HG02840 (cell line): ENCODE data around the gene GCFC2.
"Not testable (repeated sequence)": the region's sequence is repeated elsewhere in the genome, so short reads cannot be mapped to it uniquely, and the experiment has no call there.

ENCODE experiments used
- ATAC-seq: cut with Tn5 transposase; IDR thresholded peaks from one replicate; pipeline ENCODE4 v1.9.1; 2021; ENCODE audit warnings: mild to moderate bottlenecking, moderate library complexity, moderate number of reproducible peaks; ENCODE audit not compliant: unreplicated experiment, low FRiP score

GCFC2 gene

DNA sequence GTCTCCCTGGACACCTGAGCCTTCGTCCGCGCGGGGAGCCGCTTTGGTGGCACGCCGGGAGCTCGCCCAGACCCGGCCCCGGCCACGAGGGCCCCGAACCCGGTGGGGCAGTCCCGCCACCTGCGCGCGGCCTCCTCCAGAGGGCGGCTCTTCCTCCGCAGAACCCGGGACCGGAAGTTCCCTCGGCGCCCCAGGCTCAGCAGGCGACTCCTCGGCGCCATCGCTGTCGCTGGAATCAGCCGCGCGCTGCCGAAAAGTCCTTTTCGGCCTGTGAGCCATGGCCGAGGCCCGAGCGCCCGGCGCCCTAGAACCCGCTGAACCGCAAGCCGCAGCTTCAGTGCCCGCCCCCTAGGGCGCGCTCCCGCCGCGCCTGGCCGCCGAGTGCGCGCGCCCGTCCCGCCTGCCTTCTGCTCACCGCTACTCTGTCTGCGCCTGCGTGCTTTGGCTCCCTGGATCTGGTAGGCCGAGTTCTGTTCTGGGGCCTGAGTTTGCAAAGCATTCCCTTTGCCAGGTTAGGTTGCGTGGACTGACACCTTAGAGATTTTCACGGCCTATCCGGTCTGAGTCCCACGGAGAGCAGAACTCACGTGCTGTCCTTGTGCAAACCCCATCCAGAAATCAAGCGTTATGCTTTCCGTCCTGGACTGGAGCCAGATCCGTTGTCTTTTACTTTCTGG lies at the start of gene GCFC2:
TSS of gene GCFC2 (minus strand) at position 339 of the 677 bp plus-strand sequence. CDS start at position 279, 60 bp downstream.
- peak; percentile 94 for ATAC-seq

DNA sequence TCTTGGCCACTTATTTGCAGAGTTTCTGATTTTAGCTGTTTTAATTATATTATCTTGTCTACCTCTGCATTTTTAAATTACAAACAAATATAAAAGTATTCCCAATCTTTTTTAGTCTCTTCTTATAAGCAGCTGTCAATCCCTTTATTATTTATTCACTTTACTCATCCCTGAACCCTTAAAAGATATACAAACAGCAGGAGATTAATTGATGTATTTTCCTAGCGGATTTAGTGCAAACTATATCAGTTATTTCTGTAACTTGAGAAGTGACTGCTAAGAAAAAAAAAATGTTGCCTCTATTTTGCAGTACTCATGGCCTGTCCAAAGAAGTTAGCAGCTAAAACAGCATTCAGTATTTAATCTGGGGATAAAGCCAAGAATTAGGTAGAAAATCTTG lies 42.1 kb upstream of the GCFC2 start:
- no peak for ATAC-seq

DNA sequence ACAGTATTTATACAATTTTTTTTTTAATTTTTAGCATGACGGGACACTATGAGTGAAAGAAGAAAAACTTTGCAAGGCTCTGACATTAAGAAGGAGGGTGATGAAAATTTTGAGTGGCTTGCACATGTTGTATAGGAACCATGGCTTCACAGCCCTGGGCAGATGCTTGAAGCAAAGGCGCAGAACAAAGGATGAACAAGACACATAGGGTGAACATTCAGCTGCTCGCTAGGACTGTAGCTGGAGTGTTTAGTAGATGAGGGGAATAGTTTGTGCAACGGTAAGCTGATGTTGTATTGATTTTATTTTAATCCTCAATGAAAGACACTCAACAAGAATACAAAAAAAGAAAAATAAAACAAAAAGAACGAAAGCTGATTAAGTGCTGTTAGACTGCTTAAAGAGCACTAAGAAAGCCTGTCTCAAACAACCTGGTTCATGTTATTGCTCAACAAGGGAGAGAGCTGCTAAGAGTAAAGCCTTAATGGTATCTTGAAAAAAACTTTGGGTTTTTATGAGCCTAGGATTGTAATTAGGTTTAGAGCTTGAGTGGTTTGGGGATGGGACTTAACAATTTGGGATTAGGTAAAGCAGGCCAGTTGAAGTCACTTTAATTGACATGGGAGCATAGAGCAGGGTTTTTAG lies 41.2 kb upstream of the GCFC2 start:
- ATAC-seq, result no peak

DNA sequence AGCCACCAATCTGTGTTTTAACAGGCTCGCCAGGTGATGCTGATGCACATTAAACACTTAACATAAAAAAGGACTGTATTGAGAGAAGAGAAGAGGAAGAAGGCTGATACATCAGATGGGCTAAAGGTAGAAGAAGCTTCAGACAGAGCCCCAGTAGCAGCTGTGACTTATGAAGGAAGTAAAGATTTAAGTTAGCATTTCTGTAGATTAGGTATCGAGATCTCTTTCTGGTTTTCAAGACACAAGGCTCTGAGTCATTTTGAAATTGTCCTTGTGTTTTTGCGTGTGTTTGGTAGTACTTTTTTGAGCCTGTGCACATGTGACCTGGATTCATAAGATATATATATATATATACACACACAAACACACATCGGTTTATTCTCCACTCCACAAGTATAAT lies 40.6 kb upstream of the GCFC2 start:
- no peak for ATAC-seq

DNA sequence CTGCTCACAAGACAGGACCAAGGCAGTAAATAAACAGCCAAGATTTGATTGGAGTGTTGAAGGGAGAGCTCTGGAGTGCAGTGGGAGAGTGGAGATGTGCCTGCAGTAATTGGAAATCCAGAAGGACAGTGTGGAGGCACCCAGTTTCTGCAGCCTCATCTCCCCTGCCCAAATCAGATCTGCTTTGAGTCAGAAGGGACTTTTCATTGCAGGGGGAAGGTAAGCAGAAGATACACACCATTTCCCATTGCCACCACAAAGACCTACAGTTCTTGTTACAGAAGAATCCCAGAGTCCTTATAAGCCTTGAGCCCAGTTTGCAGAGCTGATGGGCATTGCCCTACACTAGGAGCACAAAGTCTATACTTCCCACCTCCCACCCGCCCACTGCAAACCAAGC lies 27.2 kb upstream of the GCFC2 start:
- ATAC-seq, result no peak

DNA sequence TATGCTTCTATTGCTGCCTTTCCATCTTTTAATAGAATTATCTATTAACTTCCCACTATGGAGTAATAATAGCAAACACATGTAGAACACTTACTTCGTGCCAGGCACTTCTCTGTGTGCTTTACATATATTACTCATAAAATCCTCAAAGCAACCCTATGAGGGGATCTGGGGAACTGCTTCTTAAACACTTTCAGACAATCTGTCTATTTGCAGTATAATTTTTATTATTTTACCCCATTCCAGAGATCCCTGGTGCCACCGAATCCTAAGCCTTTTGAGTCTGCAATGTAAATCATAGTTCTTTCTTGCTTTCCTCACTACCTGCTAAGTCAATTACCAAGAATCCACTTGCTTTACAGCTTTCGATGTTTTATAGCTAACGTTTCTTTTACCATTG lies 25.6 kb upstream of the GCFC2 start:
- no peak for ATAC-seq

DNA sequence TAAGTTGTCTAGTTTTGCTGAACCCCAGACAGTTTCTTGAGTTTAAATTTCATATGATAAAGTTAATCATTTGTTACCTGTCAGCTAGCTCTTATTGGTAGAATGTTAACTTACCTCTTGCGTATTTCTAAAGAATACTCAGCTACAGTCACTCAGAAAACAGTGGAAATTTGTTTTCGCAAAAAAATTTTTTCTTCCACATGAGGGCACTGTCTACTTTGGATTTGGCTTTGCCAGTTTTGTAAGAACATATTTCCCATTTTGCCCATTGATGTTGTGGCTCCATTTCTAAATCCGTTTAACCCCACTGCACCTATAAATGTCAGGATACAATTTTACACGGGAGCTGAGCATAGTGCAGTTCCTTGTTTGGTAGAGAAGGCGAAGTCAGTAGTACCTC lies 19.1 kb upstream of the GCFC2 start:
- ATAC-seq, result no peak

DNA sequence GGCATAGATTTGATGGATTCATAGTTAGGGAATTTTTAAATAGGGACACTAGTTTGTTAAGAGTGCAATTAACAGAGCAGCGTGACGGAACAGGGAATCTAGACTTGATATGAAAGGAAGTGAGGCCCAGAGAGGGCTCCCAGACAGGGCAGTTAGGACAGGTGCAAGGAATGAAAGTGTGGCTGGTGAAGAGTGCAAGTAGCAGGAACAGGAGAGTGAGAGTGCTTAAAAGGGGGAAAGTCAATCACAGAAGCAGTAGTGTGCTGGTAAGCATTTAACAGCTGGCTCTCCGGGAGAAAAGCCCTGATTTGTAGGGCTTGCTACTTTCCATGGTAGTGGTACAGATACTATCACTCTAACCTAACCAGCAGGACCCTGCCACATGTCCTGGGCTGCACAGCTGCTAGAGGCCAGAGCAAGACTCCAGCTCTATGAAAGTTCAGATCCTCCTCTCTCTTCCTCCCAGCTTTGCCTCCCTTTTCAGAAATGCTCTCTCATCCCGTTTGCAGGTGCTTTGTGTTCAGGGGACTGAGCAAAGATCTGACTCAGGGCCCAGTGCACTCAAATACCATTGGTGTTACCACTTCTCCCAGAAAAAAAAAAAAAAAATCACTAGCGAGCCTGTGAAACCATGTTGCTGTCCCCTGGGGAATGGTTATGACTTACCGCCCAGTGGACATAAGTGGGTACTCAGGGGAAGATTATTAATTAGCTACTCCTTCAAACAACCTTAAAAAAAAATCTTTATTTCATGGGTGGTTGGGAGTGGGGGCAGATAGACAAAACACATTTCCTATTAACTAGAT lies 18.1 kb upstream of the GCFC2 start:
- ATAC-seq, result no peak

DNA sequence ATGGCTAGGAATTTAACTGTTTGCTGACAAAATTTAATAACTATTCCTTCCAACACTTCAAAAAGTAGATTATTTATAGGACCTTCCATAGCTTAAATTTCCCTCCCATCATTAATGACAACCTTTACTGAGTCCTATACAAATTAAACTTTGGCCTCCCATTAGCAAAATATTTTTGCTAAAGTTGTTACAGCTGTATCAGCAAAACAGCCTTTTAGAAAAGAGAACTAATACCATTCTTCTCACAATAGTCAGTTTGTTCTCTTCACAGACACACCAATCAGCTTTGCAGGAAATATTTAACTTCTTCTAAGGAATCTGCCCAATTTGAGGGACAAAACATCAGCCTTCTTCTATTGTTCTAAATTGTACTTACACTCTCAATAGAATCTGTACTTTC lies 12.0 kb upstream of the GCFC2 start:
- no peak for ATAC-seq

DNA sequence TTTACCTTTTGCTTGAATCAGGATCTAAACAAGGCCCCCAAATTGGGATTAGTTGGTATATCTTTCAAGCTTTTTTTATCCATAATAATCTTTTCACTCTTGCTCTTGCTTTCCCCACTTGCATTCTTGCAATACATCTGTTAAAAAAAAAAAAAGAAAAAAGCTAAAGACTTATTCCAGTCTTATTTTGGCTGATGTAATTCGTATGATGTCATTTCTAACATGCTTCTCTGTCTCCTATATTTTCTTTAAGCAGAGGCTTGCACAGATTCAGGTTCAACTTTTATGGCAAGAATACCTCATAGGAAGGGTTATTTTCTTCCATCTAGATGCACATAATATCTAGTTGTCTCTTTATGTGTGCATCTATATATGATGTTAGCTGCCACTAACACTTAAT lies 9.8 kb upstream of the GCFC2 start:
- ATAC-seq, result no peak

DNA sequence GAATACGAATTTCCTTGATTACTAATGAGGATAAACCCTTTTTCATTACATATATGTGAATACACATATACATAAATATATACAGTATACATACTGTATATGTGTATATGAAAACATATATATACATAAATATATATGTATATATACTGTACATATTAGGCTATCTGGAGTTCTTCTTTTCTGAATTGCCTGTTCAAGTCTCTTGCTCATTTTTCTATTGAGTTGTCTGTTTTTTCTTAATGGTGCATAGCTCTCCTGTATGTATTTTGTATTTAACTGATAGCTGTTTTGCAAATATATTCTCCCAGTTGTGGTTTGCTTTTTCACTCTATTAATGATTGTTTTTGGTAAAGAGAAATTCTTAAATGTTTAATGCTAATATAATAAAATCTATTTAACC lies 8.9 kb upstream of the GCFC2 start:
- no peak for ATAC-seq

DNA sequence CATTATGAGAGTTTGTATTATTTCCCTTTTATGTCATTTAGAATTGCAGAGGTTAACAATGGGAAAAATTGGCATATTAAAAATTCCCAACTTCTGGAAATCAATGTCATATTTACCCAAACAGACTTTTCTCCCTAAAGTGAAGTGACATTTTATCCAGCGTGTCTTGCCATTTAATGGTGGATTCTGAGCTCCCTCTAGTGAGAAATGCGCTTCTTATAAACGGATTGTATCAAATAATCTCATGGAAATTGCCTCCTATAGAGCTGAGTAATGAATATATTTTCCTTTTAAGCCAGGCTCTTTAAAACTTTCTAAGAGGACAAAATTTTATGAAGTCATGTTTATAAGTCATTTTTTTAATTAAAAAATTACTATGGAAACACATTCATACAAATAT lies 5.7 kb upstream of the GCFC2 start:
- ATAC-seq, result no peak

DNA sequence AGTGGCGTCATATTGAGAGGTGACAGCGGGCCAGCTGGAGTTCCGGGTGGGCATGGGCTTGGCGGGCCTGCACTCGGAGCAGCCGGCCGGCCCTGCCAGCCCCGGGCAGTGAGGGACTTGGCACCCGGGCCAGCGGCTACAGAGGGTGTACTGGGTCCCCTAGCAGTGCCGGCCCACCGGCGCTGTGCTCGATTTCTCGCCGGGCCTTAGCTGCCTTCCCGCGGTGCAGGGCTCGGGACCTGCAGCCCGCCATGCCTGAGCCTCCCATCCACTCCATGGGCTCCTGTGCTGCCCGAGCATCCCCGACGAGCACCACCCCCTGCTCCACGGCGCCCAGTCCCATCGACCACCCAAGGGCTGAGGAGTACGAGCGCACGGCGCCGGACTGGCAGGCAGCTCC lies 875 bp upstream of the GCFC2 start:
- ATAC-seq, result not testable (repeated sequence)

DNA sequence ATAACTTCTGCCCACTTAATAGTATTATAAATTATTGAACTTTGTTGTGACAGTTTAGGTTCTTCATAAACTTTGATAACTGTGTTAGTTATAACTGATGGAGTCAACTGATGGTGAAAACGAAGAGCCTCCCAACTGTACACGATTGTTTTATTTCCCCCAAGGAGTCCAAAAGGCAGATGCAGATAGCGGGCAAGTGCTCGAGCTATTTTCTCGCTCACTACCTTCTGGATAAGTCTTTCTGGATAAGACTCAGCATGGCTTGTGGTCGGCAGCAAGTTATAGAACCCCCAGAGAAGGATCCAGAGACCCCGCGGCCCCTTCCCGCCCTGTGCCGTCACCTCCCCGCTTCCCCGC lies 517 bp downstream of the GCFC2 start:
- peak; percentile 30 for ATAC-seq

DNA sequence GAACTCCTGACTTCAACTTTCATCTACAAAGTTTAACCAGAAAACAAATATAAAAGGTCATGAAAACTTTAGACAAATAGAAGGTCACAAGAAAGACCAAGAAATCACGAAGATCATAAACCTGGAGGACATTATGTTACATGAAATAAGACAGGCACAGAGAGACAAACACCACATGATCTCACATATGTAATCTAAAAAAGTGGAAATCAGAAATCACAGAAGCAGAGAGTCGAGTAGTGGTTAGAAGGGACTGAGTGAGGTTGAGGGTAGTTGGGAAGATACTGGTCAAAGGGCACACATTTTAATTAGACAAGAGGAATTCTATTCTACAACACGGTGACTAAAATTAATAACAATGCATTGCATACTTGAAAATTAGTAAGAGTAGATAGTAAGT lies 1.4 kb downstream of the GCFC2 start:
- no peak for ATAC-seq

DNA sequence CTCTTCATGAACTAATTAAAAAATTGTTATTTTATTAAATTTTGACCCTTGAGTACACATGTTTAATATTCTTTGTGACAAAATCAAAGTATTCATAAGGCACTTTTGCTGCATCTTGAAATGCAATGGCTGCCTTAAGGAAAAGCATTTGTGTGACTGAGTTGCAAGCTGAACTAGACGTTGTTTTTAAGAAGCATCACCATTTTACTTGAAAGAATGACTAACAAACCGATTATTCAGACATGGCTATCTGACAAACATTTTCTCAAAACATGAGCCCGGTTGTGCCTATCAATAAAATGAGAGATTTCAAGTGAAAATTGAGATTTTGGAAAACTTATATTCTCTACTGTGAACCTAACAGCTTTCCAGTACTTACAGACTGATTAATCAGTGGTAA lies 2.8 kb downstream of the GCFC2 start:
- ATAC-seq, result no peak

DNA sequence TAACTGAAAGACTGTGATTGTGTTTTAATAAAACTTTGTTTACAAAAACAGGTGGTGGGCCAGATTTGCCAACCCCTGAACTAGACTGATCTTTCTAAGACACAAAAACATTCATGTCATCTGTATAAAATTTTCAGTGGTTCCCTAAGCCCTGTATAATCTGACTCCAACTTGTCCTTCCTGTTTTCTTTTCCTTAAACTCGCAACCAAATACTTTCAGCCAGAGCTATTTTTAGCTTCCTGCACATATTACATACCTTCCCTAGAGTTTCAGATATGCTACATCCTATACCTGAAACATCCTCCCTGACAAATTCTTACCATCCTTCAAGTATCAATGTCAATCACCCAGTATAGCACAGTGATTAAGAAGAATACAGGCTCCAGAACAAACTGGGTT lies 4.8 kb downstream of the GCFC2 start:
- ATAC-seq, result no peak

DNA sequence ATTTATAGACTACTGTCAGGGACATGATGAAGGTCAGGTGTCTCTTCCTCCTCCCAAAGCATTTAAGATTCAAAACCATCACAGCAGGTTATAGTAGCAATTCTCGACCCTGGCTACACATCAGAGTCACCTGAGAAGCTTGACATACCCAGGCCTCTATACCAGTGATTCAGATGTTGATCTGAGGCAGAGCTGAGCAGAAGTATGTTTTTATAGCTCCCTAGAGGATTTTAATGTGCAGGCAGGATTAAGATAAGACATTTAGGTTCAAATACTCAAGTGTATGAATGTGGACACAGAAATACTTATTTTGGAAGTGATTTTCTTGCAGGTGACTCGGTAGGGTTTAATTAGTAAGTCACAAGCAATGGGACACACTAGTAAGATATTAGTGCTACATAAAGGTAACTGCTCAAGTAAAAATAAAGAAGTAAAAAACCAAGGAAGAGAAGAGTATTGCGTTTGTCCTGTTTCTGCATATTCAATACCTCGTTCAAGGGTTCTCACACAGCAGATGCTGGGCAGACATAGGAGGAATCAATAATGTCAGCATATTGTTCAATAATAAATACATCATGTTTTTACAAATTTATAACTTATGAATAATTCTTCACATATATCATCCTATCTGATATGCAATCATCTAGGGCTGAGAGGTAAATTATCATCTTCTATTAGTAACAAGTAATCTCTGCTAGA lies 7.0 kb downstream of the GCFC2 start:
- ATAC-seq, result no peak

DNA sequence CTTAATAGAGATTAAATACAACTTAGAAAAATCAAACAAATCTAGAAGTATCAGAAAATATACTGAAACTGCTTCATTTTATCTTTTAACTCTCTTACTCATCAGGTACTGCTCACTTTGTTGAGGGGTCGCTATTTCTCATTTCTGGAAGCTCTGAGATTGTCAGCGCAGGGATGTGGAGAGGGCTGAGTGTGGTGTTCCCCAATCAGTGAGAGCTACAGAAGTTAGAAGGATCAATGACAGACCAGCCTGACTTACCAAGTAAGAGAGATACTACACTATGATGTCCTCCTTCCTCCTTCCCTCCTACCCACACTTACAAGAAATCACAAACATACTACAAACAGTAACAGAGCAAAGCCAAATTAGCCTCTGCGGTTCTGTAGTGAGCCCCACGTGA lies 8.1 kb downstream of the GCFC2 start:
- ATAC-seq, result no peak

DNA sequence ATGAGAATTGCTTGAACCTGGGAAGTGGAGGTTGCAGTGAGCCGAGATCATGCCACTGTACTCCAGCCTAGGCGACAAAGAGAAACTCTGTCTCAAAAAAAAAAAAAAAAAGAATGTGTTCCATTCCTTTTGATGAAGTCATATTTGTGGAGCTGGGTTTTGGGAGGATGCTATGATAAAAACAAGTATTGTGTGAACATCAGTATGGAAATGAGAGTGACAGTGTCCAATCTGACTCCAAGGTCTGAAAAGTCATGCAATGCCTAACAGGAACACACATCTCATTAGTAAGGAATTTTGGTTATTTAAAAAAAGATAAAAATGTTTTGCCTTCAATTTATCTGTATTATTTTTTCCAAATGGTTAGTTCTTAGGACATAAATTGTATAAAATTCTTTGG lies 11.8 kb downstream of the GCFC2 start:
- ATAC-seq, result no peak

DNA sequence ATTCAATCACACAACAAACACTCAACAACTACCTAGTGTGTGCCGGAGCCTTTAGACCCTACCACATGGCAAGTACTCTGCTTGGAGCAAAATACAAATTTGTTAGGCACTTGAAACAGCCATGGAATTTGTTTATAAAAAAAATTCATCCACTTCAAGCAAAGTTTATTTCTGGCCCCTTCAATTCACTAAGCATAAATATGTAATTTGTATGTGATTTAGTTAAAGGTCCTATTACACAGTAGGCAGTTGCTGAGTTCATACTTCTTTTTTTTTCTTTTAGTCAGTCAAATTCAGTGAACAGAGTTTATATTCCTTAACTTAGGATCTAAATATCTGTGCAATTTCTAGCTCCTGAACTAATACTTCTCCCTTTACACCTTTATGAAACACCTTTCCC lies 22.5 kb downstream of the GCFC2 start:
- no peak for ATAC-seq
